ENCODE data around the gene YWHAH.

The YWHAH gene

GRCh38 chr22:31945443-31945855, 1.1 kb downstream of the YWHAH start:
- TF ChIP-seq CTCF (IDR thresholded peaks at IDR 0.05; ENCODE audit: low read depth, low read length), result no peak
- peak overlapping the region; percentile 63 to 84 for H3K4me3 ChIP-seq (replicated peaks in 1 of 2; ENCODE audit: low read depth in 2 of 2, low read length in 2 of 2)
- no peak for DNase-seq (ENCODE audit: low read depth in 2 of 2)

GRCh38 chr22:31945971-31946680, 1.8 kb downstream of the YWHAH start:
- H3K4me3 ChIP-seq (replicated peaks in 1 of 2; ENCODE audit: low read depth in 2 of 2, low read length in 2 of 2), result peak overlapping the region; percentile 63 to 84
- peak in 1 of 2 donors; percentile 41 for DNase-seq (ENCODE audit: low read depth in 2 of 2)
- TF ChIP-seq CTCF (IDR thresholded peaks at IDR 0.05; ENCODE audit: low read depth, low read length), result no peak

DNA sequence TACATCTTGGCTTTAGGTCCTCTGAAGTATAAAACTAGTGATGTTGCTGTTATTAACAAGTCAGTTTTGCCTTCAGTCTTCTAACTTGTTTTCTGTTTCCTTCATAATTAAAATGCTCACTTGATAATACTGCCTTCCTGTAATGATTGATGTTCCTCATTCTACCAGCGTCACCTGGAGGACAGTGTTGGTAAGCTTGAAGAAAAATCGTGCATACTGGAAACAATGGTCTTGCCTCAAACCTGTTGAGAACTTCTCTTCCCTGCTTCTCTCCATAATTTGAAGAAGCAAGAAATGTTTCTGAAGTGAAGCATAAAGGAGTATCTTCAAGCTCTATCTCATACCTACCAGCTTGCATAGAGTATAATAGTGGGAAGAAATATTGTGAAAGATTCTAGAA, 3.0 kb downstream of the YWHAH start:
- DNase-seq (ENCODE audit: low read depth in 2 of 2), result peak; percentile 47 to 51
- peak; percentile 53 for TF ChIP-seq CTCF (IDR thresholded peaks at IDR 0.05; ENCODE audit: low read depth, low read length)

DNA sequence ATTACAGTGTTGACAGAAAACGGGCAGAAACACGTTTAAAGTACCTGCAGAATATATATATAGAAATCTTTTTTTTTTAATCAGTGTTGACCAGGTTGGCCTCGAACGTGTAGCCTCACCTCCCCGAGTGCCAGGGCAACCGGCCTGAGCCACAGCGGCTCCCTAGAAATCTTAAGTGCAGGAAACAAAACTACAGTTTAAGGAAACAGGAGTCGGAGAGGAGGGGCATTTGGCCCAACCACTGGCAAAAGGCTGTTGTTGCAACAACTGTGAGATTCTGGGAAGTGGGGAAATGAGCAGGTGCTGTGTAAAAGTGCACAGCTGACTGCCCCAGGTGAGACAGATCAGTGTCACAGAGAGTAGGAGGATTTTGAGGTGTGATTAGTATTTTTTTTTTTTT, 3.7 kb downstream of the YWHAH start:
- TF ChIP-seq CTCF (IDR thresholded peaks at IDR 0.05; ENCODE audit: low read depth, low read length), result no peak
- H3K4me3 ChIP-seq (replicated peaks in 1 of 2; ENCODE audit: low read depth in 2 of 2, low read length in 2 of 2), result no peak overlapping the region
- DNase-seq (ENCODE audit: low read depth in 2 of 2), result no peak

More for the DNA sequence above, 3.0 kb downstream of the YWHAH start:
- H3K4me3 ChIP-seq (replicated peaks in 1 of 2; ENCODE audit: low read depth in 2 of 2, low read length in 2 of 2), result no peak overlapping the region

DNA sequence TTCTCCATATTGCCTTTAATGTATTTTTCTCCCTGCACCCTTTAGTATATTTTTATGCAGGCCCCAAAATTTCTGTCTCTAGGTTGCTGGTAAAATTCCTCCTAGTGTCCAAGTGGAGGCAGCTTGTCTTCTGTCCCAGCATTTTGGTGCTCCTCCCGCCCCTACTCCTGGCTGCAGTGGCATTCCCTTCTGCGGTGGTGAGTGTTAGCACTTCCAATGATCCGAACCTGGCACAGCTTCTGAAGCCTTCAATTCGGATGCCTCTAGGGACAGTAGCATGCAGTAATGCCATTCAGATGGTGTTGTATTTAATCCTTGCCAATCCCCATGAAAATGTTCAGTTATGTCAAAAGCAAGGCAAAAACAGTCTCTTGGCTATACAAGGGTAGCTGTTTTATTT, 5.9 kb downstream of the YWHAH start:
- DNase-seq (ENCODE audit: low read depth in 2 of 2), result no peak
- no peak for TF ChIP-seq CTCF (IDR thresholded peaks at IDR 0.05; ENCODE audit: low read depth, low read length)
- H3K4me3 ChIP-seq (replicated peaks in 1 of 2; ENCODE audit: low read depth in 2 of 2, low read length in 2 of 2), result no peak overlapping the region

DNA sequence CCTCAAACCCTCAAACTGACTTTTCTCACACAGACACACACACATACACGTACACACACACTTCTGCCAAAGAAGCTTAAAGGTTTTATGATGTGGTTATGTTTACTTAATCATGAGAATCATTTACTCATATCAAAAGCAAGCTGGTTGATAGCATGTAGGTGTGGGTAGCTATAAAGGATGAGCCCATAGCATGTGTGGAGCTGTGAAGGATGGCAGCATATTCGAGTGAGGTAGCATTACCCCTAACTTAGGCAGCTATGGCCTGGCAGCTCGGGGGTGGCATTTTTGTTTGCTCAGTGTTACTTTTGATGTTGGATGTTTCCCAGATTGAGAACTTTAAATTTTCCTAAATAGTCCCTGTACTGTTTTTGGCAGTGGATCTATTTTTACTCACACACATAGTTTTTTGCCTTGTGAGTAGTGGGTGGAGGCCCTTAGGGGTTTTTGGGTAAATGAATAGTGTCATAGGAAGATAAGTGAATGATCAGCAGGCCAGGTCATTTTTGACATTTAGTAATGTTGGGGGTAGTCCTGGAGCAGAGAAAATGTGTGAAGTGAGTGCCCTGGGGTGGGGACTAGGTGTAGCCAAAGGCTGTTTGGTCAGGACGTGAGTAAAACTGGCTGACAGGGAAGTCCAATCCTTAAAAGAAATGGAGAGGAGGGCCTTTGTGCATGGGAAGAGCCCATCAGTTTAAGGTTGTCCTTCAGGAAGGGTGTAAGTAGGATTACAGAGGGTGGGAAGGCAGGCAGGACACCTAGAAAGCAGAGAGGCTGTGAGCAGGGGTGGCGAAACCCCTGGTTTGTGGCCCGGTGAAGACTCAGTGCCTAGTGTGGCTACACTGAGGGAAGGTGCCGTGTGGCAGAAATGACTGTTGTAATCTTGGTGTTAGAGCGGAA, 7.1 kb downstream of the YWHAH start:
- DNase-seq (ENCODE audit: low read depth in 2 of 2), result no peak
- no peak for TF ChIP-seq CTCF (IDR thresholded peaks at IDR 0.05; ENCODE audit: low read depth, low read length)
- no peak overlapping the region for H3K4me3 ChIP-seq (replicated peaks in 1 of 2; ENCODE audit: low read depth in 2 of 2, low read length in 2 of 2)
